NCI-H82 (cell line): ENCODE measurements around the gene SLC25A48.
A peak's percentile ranks its signal among the peaks of the same experiment; 100 is the strongest.

Experiments
- DNase-seq: peaks from one replicate; lab custom pipeline; 2025; lab: John Stamatoyannopoulos, UW

The SLC25A48 gene

DNA sequence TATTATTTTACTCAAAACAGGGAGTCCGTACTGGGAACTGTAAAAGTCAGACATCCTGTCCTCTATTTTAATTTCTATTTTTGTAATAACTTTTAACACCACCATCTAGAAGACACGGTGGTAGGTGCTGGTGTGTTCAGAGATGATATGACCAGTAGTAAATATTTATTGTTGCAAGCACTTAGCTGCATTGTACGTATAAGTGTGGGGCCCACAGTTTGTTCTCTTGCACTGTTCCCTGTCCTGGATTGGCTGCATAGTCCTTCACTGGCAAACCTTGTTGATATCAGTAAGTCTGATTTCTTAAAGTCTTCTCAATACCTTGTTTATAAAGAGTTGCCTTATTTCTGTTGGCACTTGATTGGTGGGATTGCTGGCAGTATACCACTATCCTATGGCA, 85.7 kb downstream of the SLC25A48 start:
- no peak for DNase-seq

- DNase-seq = no peak
These were observed 86.9 kb downstream of the SLC25A48 start for GRCh38 chr5:135921388-135921787.

DNA sequence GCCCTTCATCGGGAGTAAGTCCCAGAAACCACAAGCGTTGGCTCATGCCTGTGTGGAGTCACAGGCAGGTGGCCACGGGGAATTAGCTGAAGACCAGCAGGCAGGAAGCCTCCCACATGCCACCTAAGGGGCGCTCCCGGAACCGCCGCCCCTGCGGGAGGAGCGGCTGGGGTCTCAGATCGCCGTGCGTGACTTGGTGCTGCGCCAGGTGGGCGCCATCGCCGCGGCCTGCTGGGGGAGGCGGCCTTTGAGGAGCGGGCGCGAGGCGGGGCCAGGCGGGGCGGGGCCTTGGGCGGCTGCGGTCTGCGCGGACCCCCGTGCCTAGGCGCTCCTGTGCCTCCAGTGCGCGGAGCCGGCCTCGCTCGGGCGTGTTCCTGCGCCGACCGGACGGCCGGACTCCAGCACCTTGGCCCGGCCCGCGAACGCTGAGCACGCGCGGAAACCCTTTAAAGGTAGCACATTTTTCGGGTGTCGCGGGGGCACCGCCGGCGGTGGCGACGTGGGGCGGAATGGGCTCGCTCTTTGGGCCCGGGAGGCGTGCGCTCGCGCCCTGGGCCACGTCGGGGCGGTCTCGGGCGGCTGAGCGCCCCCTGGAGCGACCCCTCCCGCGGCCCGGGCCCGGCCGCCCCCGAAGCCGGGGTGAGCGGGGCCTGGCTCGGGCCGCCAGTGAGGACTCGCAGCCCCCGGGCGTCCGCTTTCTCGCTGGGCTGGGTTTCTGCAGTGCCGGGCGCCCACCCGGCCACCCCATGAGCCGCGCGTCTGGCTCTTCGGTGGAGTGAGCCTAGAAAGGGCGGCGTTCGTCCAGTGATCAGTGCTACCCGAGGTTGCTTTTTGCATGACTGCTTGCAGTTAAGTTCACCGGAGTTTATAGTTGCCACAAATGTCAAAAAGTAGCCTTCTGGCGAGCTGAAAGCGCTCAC, 95.8 kb downstream of the SLC25A48 start:
- peak; percentile 55 for DNase-seq

- DNase-seq = no peak
These were observed 96.5 kb downstream of the SLC25A48 start for GRCh38 chr5:135930949-135931295.

- DNase-seq = no peak
These were observed 100.5 kb downstream of the SLC25A48 start for GRCh38 chr5:135934939-135935338.

DNA sequence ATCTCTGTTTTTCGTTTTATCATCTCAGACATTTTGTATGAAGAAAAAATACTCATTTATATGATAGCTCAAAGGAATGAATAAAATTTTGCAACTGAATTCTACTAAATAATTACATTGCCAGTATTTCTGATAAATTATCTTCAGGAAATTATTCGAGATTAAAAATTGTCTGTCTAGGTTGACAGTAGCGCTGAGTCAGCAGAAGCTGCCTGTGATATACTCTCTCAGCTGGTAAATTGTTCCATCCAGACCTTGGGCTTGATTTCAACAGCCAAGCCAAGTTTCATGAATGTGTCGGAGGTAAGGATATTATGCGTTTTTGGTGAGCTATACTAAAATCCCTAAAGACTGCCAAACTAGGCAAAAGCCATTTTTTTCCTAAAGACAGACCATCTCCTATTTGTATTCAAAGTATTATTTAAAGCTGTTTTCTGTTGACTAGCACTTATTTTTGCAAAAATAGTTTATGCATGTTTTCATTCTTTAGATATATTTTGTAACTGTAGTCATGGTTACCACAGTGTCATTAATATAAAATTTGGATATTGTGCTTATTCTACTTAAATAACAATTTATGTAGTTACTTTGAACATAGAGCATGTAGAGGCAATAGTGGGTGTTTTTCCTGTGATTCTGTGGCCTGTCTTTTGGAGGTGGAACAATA, 102.9 kb downstream of the SLC25A48 start:
- no peak for DNase-seq
